GM12878 (cell line): Measurements from ENCODE around the gene ESYT3. TPM values are rescaled to one million over a fixed set of nuclear protein-coding genes. Genes with fewer than 3 reads are reported as not detected.

Source experiments
- ATAC-seq: fragments of 200-7000 bp; cut with Tn5 transposase; 3 replicates; pipeline ENCODE4 v1.9.1; 2020; ENCODE audit warnings: mild to moderate bottlenecking, moderate library complexity
- BruUV-seq: library from RNA; stranded (reverse); fragments of 400-500 nt; replicated peaks from 2 replicates; lab custom pipeline; 2021; lab: Mats Ljungman, UMichigan
- CTCF ChIA-PET: fragments of 300-600 bp; sonication (Branson Sonifier 250); formaldehyde crosslinking; extraction: SDS; loops from one replicate; lab custom pipeline; 2021; ENCODE audit warnings: inconsistent platforms; lab: Yijun Ruan, JAX
- POLR2A ChIA-PET: fragments of 350-600 bp; formaldehyde crosslinking; extraction: SDS; loops from one replicate; lab custom pipeline; 2021; ENCODE audit warnings: inconsistent platforms; lab: Charles Lee
- RAD21 ChIA-PET: fragments of 300-600 bp; sonication (Branson Sonifier 250); formaldehyde crosslinking; loops from one replicate; lab custom pipeline; 2023; ENCODE audit warnings: antibody characterized with exemption; ENCODE audit not compliant: unreplicated experiment; lab: Charles Lee
- SMC1A ChIA-PET: fragments of 300-600 bp; sonication (Branson Sonifier 250); formaldehyde crosslinking; loops from one replicate; lab custom pipeline; 2023; ENCODE audit not compliant: unreplicated experiment, uncharacterized antibody; lab: Charles Lee
- DNase-seq: peaks from one replicate; pipeline ENCODE4 v3.0.0-alpha.2; 2011; ENCODE audit warnings: low read depth, low spot score
- FAIRE-seq: peaks from 3 replicates; lab custom pipeline; 2011; peaks lifted over from hg19 to GRCh38; lab: Jason Lieb, UNC
- H2AFZ ChIP-seq: 2 replicates; pipeline ENCODE4 v1.6.0; 2011; ENCODE audit warnings: low read depth, low read length, control low read depth; ENCODE audit not compliant: control insufficient read depth
- H3K27ac ChIP-seq: 2 replicates; pipeline ENCODE4 v1.5.1; 2011; ENCODE audit warnings: control low read depth; ENCODE audit not compliant: control insufficient read depth, insufficient read depth
- H3K27me3 ChIP-seq, 2 experiments: replicated peaks in 1 of 2; 2 replicates each; pipeline versions ENCODE4 v1.6.0 to v1.6.1; 2011; ENCODE audit warnings: low read length in 1 of 2; ENCODE audit not compliant: control insufficient read depth in 2 of 2, insufficient read depth in 2 of 2
- H3K36me3 ChIP-seq, 2 experiments: 2 replicates each; pipeline ENCODE4 v1.5.1; 2011; ENCODE audit warnings: low read length in 1 of 2; ENCODE audit not compliant: control insufficient read depth in 2 of 2, insufficient read depth in 2 of 2
- H3K4me1 ChIP-seq: 2 replicates; pipeline ENCODE4 v1.6.1; 2011; ENCODE audit warnings: mild to moderate bottlenecking, low read length, moderate library complexity, mixed read lengths; ENCODE audit not compliant: control insufficient read depth, insufficient read depth
- H3K4me2 ChIP-seq: 2 replicates; pipeline ENCODE4 v1.6.0; 2011; ENCODE audit warnings: control low read depth; ENCODE audit not compliant: control insufficient read depth, insufficient read depth
- H3K4me3 ChIP-seq: fragments of 200-600 bp; sonication (generic); 2 replicates; pipeline ENCODE4 v1.5.1; 2016
- H3K79me2 ChIP-seq: 2 replicates; pipeline ENCODE4 v1.6.0; 2011; ENCODE audit warnings: low read length; ENCODE audit not compliant: control insufficient read depth, insufficient read depth
- H3K9ac ChIP-seq: 2 replicates; pipeline ENCODE4 v1.8.0; 2011; ENCODE audit warnings: low read length, control low read depth, mixed read lengths; ENCODE audit not compliant: control insufficient read depth, insufficient read depth
- H3K9me3 ChIP-seq: replicated peaks from 3 replicates; pipeline ENCODE4 v1.5.1; 2011; ENCODE audit warnings: mild to moderate bottlenecking, low read length; ENCODE audit not compliant: control insufficient read depth, insufficient read depth
- H4K20me1 ChIP-seq: 2 replicates; pipeline ENCODE4 v1.6.0; 2011; ENCODE audit not compliant: control insufficient read depth, insufficient read depth
- DPF2 ChIP-seq: fragments of 450-650 bp; IDR thresholded peaks from 2 replicates; pipeline ENCODE4 v1.6.1; 2017; ENCODE audit warnings: mild to moderate bottlenecking
- EED ChIP-seq: sonication (generic); IDR thresholded peaks from 2 replicates; pipeline ENCODE4 v1.6.1; 2016; ENCODE audit warnings: antibody characterized with exemption, low read depth
- IKZF2 ChIP-seq, 2 experiments: fragments of 450-650 bp; IDR thresholded peaks; 2 replicates each; pipeline ENCODE4 v1.6.1; 2017; ENCODE audit warnings: mild to moderate bottlenecking in 2 of 2, moderate library complexity in 2 of 2
- MYC ChIP-seq: IDR thresholded peaks from 2 replicates; pipeline ENCODE4 v1.6.1; 2011; ENCODE audit warnings: mild to moderate bottlenecking, low read length, moderate library complexity, inconsistent platforms; ENCODE audit not compliant: insufficient read depth, insufficient replicate concordance, insufficient read length, severe bottlenecking
- PAX8 ChIP-seq: fragments of 450-650 bp; IDR thresholded peaks from 2 replicates; pipeline ENCODE4 v1.6.1; 2017; ENCODE audit warnings: mild to moderate bottlenecking, moderate library complexity
- POLR2AphosphoS2 ChIP-seq: IDR thresholded peaks from 2 replicates; pipeline ENCODE4 v1.6.1; 2011; ENCODE audit warnings: low read depth, mild to moderate bottlenecking, low read length, improper control_type of control experiment, moderate library complexity
- RB1 ChIP-seq: fragments of 450-650 bp; formaldehyde crosslinking; IDR thresholded peaks from 2 replicates; pipeline ENCODE4 v1.6.1; 2017; ENCODE audit warnings: mild to moderate bottlenecking, borderline replicate concordance
- TARDBP ChIP-seq: IDR thresholded peaks from 2 replicates; pipeline ENCODE4 v1.6.1; 2016; ENCODE audit warnings: borderline replicate concordance
- ZZZ3 ChIP-seq: IDR thresholded peaks from 2 replicates; pipeline ENCODE4 v1.6.1; 2011; ENCODE audit warnings: low read depth; ENCODE audit not compliant: control insufficient read depth, insufficient read length
- WGBS: methylation state at CpG from one replicate; pipeline ENCODE4 v1.1.6; 2016; ENCODE audit warnings: low lambda C conversion rate; ENCODE audit not compliant: insufficient replicate concordance, insufficient coverage; ENCODE audit errors: missing lambda C conversion rate; 5-methylcytosine and 5-hydroxymethylcytosine counted together
- in situ Hi-C: fragments of 300-500 bp; cut with MboI; formaldehyde crosslinking; loops from 9 replicates; pipeline ENCODE4 v1.14.3; 2018; ENCODE audit warnings: mixed read lengths
- intact Hi-C: fragments of 100-400 bp; cut with micrococcal nuclease; formaldehyde crosslinking; loops from one replicate; pipeline ENCODE4 v1.14.2; 2022; ENCODE audit not compliant: unreplicated experiment
- polyA plus RNA-seq, 11 experiments: library from polyadenylated mRNA; depleted of rRNA in 4 of 11; unstranded in 6 of 11; stranded (reverse) in 5 of 11; fragments of >200 nt; fragmentation: Nextera tagmentation in 4 of 11; fragmentation: Illumina TruSeq in 1 of 11; extraction: Ambion mirVana in 4 of 11; extraction: Trizol in 1 of 11; gene quantifications; 1 replicate in 1 of 11; 2 replicates in 10 of 11; pipeline versions ENCODE4 v1.2.1 to v1.2.3, GENCODE V29; 2011 to 2016; ENCODE audit warnings: inconsistent platforms in 2 of 11, missing spikeins in 2 of 11, low read depth in 1 of 11
- total RNA-seq, 4 experiments: library from RNA; depleted of rRNA in 3 of 4; stranded (reverse); fragments of >200 nt in 3 of 4; fragmentation: Illumina TruSeq in 1 of 4; extraction: Trizol in 1 of 4; gene quantifications; 2 replicates each; pipeline versions ENCODE4 v1.2.1 to v1.2.3, GENCODE V29; 2013 to 2021
- TF ChIP-seq, protein P1 (sequence below): fragments of 450-650 bp; IDR thresholded peaks from 2 replicates; pipeline ENCODE4 v1.6.1; 2016; ENCODE audit warnings: mild to moderate bottlenecking
- TF ChIP-seq, protein P2 (sequence below): fragments of 450-650 bp; IDR thresholded peaks from 2 replicates; pipeline ENCODE4 v1.6.1; 2017; ENCODE audit warnings: mild to moderate bottlenecking, moderate library complexity

ESYT3 gene
- total and polyA plus RNA-seq, 10 of the 15 experiments (the other 5 are each of a cell fraction or from before 2014, with no cell fraction given) = not detected

DNA sequence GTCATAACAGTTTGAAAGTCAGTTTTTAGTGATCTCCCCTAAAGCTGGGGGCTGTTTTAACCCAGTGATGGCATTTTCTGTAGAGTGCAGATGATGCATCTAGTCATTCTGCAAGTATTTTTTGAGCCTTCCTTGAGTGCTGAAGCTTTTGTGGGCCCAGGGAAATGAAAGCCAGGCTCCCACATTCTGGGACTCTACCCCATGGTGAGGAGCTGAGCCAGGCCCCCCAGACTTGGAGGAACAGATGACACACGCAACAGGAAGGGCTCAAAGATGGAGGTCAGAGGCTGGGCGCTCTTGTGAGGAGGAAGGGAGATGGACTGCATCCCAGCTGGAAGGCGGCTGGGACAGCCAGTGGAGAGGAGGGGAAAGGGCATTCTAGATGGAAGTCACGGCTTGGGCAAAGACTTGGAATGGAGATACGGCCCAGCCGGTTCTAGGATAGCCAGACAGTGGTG is 45.2 kb upstream of the ESYT3 start:
- H3K79me2 ChIP-seq = no peaks in the 10 kb centered on the region
- ChIA-PET SMC1A (no interaction called here), CTCF (no interaction called here), RAD21 (no interaction called here), POLR2A (no interaction called here)
- no peaks in the 10 kb centered on the region for H3K9me3 ChIP-seq
- DNase-seq (no peak), FAIRE-seq (no peak), ATAC-seq (no peak)
- no peak overlapping the region for H3K4me2 ChIP-seq
- no peaks in the 10 kb centered on the region for H4K20me1 ChIP-seq
- no TSS peak for BruUV-seq
- H3K4me1 ChIP-seq = no peaks in the 10 kb centered on the region
- intact Hi-C loops (no loop called here), in situ Hi-C loops (no loop called here)
- no peak overlapping the region for H3K27ac ChIP-seq
- no peak overlapping the region for H3K4me3 ChIP-seq
- H3K9ac ChIP-seq = no peak overlapping the region
- no peak overlapping the region for H2AFZ ChIP-seq
- 20% methylated on average over 6 of the region's 6 CpGs for WGBS
- peaks cover 0 to 4% of the 10 kb centered on the region in 2 experiments; a peak in 3 of 4 replicates for H3K27me3 ChIP-seq
- no peaks in the 10 kb centered on the region for H3K36me3 ChIP-seq
- no peak for TF ChIP-seq POLR2AphosphoS2
- TF ChIP-seq EED = no peak
- TF ChIP-seq IKZF2 (IDR thresholded peaks at IDR 0.05) = no peak

DNA sequence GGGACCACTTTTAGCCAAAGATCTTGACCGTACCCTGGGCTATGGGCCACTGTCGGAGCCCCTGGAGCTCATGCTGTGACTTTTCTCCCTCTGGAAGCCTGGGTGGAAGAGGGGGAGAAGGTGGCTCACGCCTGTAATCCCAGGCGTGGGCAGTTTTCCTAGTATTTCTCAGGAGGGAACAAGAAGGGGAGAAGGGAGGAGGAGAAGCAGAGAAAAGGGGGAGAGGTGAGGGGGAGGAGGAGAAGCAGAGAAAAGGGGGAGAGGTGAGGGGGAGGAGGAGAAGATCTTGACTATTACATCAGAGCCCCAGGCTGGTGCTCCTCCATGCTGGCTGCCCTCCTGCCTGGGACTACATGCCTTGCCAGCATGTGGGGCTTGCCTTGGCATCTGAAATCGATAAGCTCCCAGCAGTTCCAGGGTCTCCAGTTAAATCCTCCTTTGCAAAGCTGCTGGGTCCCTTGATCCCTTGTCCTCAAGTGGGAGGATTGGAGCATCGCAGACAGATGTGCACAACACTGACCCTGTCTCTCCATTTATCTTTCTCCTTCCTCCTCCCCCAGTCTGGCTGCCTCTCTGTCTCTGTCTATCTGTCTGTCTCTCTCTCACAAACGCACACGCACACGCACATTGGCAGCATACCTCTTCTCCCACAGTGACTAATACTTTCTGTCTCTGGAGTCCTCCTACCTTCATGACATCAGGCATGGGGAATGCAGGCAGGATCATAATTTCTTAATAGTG is 44.4 kb upstream of the ESYT3 start:
- no peaks in the 10 kb centered on the region for H3K79me2 ChIP-seq
- no peak for DNase-seq
- BruUV-seq = no TSS peak
- no peaks in the 10 kb centered on the region for H3K9me3 ChIP-seq
- ChIA-PET CTCF (no interaction called here), POLR2A (no interaction called here), RAD21 (interaction anchor here (0.6 kb wide), 1 partner anchor 810 kb away, joined by 3 read pairs; no protein-coding TSS in a partner anchor), SMC1A (no interaction called here)
- in situ Hi-C loops = no loop called here
- H3K4me3 ChIP-seq = no peak overlapping the region
- H3K9ac ChIP-seq = no peak overlapping the region
- H4K20me1 ChIP-seq = no peaks in the 10 kb centered on the region
- H3K4me2 ChIP-seq = no peak overlapping the region
- no peak for ATAC-seq
- H3K27me3 ChIP-seq = peaks cover 0 to 4% of the 10 kb centered on the region in 2 experiments; a peak in 3 of 4 replicates
- H3K36me3 ChIP-seq = no peaks in the 10 kb centered on the region
- 44% methylated on average over 9 of the region's 9 CpGs for WGBS
- TF ChIP-seq ZZZ3 (no peak), TARDBP (no peak), MYC (no peak), EED (no peak), DPF2 (no peak), RB1 (no peak), PAX8 (no peak)
- TF ChIP-seq, protein P1, sequence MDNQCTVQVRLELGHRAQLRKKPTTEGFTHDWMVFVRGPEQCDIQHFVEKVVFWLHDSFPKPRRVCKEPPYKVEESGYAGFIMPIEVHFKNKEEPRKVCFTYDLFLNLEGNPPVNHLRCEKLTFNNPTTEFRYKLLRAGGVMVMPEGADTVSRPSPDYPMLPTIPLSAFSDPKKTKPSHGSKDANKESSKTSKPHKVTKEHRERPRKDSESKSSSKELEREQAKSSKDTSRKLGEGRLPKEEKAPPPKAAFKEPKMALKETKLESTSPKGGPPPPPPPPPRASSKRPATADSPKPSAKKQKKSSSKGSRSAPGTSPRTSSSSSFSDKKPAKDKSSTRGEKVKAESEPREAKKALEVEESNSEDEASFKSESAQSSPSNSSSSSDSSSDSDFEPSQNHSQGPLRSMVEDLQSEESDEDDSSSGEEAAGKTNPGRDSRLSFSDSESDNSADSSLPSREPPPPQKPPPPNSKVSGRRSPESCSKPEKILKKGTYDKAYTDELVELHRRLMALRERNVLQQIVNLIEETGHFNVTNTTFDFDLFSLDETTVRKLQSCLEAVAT = no peak
- TF ChIP-seq, protein P2, sequence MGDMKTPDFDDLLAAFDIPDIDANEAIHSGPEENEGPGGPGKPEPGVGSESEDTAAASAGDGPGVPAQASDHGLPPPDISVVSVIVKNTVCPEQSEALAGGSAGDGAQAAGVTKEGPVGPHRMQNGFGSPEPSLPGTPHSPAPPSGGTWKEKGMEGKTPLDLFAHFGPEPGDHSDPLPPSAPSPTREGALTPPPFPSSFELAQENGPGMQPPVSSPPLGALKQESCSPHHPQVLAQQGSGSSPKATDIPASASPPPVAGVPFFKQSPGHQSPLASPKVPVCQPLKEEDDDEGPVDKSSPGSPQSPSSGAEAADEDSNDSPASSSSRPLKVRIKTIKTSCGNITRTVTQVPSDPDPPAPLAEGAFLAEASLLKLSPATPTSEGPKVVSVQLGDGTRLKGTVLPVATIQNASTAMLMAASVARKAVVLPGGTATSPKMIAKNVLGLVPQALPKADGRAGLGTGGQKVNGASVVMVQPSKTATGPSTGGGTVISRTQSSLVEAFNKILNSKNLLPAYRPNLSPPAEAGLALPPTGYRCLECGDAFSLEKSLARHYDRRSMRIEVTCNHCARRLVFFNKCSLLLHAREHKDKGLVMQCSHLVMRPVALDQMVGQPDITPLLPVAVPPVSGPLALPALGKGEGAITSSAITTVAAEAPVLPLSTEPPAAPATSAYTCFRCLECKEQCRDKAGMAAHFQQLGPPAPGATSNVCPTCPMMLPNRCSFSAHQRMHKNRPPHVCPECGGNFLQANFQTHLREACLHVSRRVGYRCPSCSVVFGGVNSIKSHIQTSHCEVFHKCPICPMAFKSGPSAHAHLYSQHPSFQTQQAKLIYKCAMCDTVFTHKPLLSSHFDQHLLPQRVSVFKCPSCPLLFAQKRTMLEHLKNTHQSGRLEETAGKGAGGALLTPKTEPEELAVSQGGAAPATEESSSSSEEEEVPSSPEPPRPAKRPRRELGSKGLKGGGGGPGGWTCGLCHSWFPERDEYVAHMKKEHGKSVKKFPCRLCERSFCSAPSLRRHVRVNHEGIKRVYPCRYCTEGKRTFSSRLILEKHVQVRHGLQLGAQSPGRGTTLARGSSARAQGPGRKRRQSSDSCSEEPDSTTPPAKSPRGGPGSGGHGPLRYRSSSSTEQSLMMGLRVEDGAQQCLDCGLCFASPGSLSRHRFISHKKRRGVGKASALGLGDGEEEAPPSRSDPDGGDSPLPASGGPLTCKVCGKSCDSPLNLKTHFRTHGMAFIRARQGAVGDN = no peak
- no peaks in the 10 kb centered on the region for H3K4me1 ChIP-seq
- intact Hi-C loops = no loop called here
- FAIRE-seq = no peak
- H3K27ac ChIP-seq = no peak overlapping the region
- H2AFZ ChIP-seq = no peak overlapping the region
